Amygdala (tissue), 56 donors: ENCODE measurements around the gene PHF2.
"Not testable (repeated sequence)": the region's sequence is repeated elsewhere in the genome, so short reads cannot be mapped to it uniquely, and the experiment has no call there.

Experiments used
- DNase-seq, 56 donors: peaks; one replicate each; lab custom pipeline; 2025; lab: John Stamatoyannopoulos, UW

The PHF2 gene

GRCh38 chr9:93662016-93662638, 85.7 kb downstream of the PHF2 start:
- DNase-seq: no peak

- DNase-seq: no peak
Measured at GRCh38 chr9:93662952-93663572, 86.7 kb downstream of the PHF2 start.

GRCh38 chr9:93663877-93664548, 87.6 kb downstream of the PHF2 start:
- no peak for DNase-seq

- no peak for DNase-seq
Measured at GRCh38 chr9:93664549-93665120, 88.3 kb downstream of the PHF2 start.

GRCh38 chr9:93665128-93665636, 88.8 kb downstream of the PHF2 start:
- DNase-seq: no peak

- no peak for DNase-seq
Measured at GRCh38 chr9:93665637-93666438, 89.5 kb downstream of the PHF2 start.

- not testable (repeated sequence) for DNase-seq
Measured at GRCh38 chr9:93666439-93666784, 90.0 kb downstream of the PHF2 start.

GRCh38 chr9:93667006-93667405, 90.6 kb downstream of the PHF2 start:
- DNase-seq: no peak

- DNase-seq: no peak
Measured at GRCh38 chr9:93667627-93668026, 91.2 kb downstream of the PHF2 start.

GRCh38 chr9:93668261-93668871, 92.0 kb downstream of the PHF2 start:
- no peak for DNase-seq

GRCh38 chr9:93669116-93669957, 93.0 kb downstream of the PHF2 start:
- DNase-seq: no peak

GRCh38 chr9:93669958-93670207, 93.5 kb downstream of the PHF2 start:
- no peak for DNase-seq

GRCh38 chr9:93670208-93671019, 94.0 kb downstream of the PHF2 start:
- DNase-seq: no peak

- DNase-seq: no peak
Measured at GRCh38 chr9:93671020-93671338, 94.6 kb downstream of the PHF2 start.

- not testable (repeated sequence) for DNase-seq
Measured at GRCh38 chr9:93672330-93673020, 96.1 kb downstream of the PHF2 start.

GRCh38 chr9:93673021-93673838, 96.8 kb downstream of the PHF2 start:
- peak in 1 of 56 donors; percentile 17 for DNase-seq

GRCh38 chr9:93673839-93674334, 97.5 kb downstream of the PHF2 start:
- no peak for DNase-seq
